GM18526 (cell line): ENCODE results near the gene APBA2.

Experiments used
- POLR2A ChIP-seq: IDR thresholded peaks from 3 replicates; pipeline ENCODE4 v1.6.1; 2011; ENCODE audit not compliant: insufficient read length; ENCODE audit errors: extremely low read depth

APBA2 gene

GRCh38 chr15:28943611-28944230 is 57.9 kb downstream of the APBA2 start:
- no peak for TF ChIP-seq POLR2A

GRCh38 chr15:28944286-28944685 is 58.5 kb downstream of the APBA2 start:
- no peak for TF ChIP-seq POLR2A

- TF ChIP-seq POLR2A: no peak
Measured at GRCh38 chr15:28944696-28945300, 59.0 kb downstream of the APBA2 start.

- no peak for TF ChIP-seq POLR2A
Measured at GRCh38 chr15:28945626-28946230, 60.0 kb downstream of the APBA2 start.

GRCh38 chr15:28946803-28947202 is 61.0 kb downstream of the APBA2 start:
- TF ChIP-seq POLR2A: no peak

- TF ChIP-seq POLR2A: no peak
Measured at GRCh38 chr15:28947221-28947674, 61.5 kb downstream of the APBA2 start.

- TF ChIP-seq POLR2A: no peak
Measured at GRCh38 chr15:28948036-28948435, 62.3 kb downstream of the APBA2 start.

- TF ChIP-seq POLR2A: no peak
Measured at GRCh38 chr15:28950916-28951315, 65.1 kb downstream of the APBA2 start.

GRCh38 chr15:28952666-28953491 is 67.1 kb downstream of the APBA2 start:
- TF ChIP-seq POLR2A: no peak

- TF ChIP-seq POLR2A: no peak
Measured at GRCh38 chr15:28953573-28954195, 67.9 kb downstream of the APBA2 start.

- no peak for TF ChIP-seq POLR2A
Measured at GRCh38 chr15:28954466-28955159, 68.8 kb downstream of the APBA2 start.

GRCh38 chr15:28955160-28955992 is 69.6 kb downstream of the APBA2 start:
- TF ChIP-seq POLR2A: no peak

GRCh38 chr15:28955993-28956421 is 70.2 kb downstream of the APBA2 start:
- TF ChIP-seq POLR2A: no peak

GRCh38 chr15:28956491-28956890 is 70.7 kb downstream of the APBA2 start:
- TF ChIP-seq POLR2A: no peak
